ENCODE measurements around the gene NHS. TPM values are rescaled to one million over a fixed set of nuclear protein-coding genes. Genes with fewer than 3 reads are reported as not detected.

NHS gene
- total RNA-seq, 1 donor from 2014 or later: 14.2 TPM

DNA sequence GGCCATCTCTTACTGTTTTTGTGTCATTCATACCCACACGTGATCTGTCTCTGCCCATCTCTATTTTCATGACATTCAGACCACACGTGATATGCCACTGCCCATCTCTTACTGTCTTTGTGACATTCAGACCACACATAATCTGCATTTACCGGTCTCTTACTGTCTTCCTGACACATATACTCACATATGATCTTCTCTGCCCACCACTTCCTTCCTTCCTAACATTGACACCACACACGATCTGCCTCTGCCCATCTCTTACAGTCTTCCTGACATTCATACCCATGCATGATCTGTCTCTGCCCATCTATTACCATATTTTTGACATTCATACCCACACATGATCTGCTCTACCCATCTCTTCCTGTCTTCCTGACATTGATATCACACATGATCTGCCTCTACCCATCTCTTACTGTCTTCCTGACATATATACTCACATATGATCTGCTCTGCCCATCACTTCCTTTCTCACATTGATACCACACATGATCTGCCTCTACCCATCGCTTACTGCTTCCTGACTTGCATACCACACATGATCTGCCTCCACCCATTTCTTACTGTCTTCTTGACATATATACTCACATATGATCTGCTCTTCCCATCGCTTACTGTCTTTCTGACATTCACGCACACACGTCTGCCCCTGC lies 398.3 kb downstream of the NHS start:
- no peak for DNase-seq (ENCODE audit: low read depth)

GRCh38 chrX:17774053-17774452 lies 399.1 kb downstream of the NHS start:
- no peak for DNase-seq (ENCODE audit: low read depth)

GRCh38 chrX:17778997-17779396 lies 404.0 kb downstream of the NHS start:
- DNase-seq (ENCODE audit: low read depth): no peak

DNA sequence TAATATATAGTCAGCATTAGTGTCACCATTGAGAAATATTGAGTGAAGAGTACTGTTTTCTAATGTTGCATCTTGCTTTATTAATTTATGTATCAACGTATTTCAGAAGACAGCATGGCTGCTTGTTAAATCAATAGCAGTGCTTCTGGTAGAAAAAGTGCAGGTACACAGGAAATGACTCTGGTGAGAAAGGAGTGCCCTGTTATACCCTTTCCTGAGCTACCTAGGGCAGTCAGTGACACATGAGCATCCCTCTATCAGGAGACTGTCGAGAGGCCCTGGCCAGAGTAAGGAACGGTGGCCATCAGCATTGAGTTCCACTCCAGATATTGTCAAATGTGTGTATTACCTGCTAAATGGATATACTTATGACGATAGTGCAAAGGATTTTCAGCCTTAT lies 404.4 kb downstream of the NHS start:
- DNase-seq (ENCODE audit: low read depth): no peak
